ENCODE measurements around the gene TSTD1. TPM values are rescaled to one million over a fixed set of nuclear protein-coding genes. Genes with fewer than 3 reads are reported as not detected.

The TSTD1 gene
- 100 to 1,000 TPM in 4 of 6 donors, 10 to 100 TPM in 2; 56.2 to 170 (median 113) TPM for total RNA-seq

- Histone ChIP-seq H3K9me3 (no peaks in the 10 kb centered on the region), H3K27ac (peak within 1 kb of the TSS; percentile 74 to 88 (median 81)), H3K4me3 (peak within 1 kb of the TSS; percentile 27 to 76 (median 68)), H3K4me1 (peaks cover 11 to 22% (median 15%) of the 10 kb centered on the region in 4 donors), H3K27me3 (no peaks in the 10 kb centered on the region), H3K36me3 (peaks cover 32 to 52% (median 40%) of the 10 kb centered on the region in 4 donors)
- DNase-seq (peak; percentile 87 to 96), ATAC-seq (ENCODE audit: low FRiP score in 2 of 2) (peak; percentile 87 to 95)
- TF ChIP-seq POLR2AphosphoS5 (IDR thresholded peaks at IDR 0.05): peak; percentile 32 to 74
- no peak for TF ChIP-seq CTCF (IDR thresholded peaks at IDR 0.05)
- TF ChIP-seq POLR2A (IDR thresholded peaks at IDR 0.05): peak in 1 of 4 donors; percentile 83
- TF ChIP-seq EP300 (IDR thresholded peaks at IDR 0.05): peak in 1 of 4 donors; percentile 18
- WGBS, 2 donors: 42 to 82% methylated on average over 14 to 47 of the region's 54 CpGs
Measured at GRCh38 chr1:161038523-161039153, at the start of gene TSTD1. TSTD1 (minus strand) TSS chr1:161038964; CDS start chr1:161038889, 75 bp downstream.

- TF ChIP-seq POLR2A (IDR thresholded peaks at IDR 0.05) (no peak), EP300 (IDR thresholded peaks at IDR 0.05) (no peak), CTCF (IDR thresholded peaks at IDR 0.05) (no peak), POLR2AphosphoS5 (IDR thresholded peaks at IDR 0.05) (no peak)
- Histone ChIP-seq H3K4me1 (peaks cover 15 to 63% (median 50%) of the 10 kb centered on the region in 4 donors), H3K9me3 (no peaks in the 10 kb centered on the region), H3K27me3 (no peaks in the 10 kb centered on the region), H3K36me3 (no peaks in the 10 kb centered on the region), H3K4me3 (peak overlapping the region in 1 of 4 donors; percentile 3), H3K27ac (peak overlapping the region in 2 of 4 donors; percentile 52 to 79)
- 53% methylated on average over 4 of the region's 4 CpGs for WGBS, 2 donors
- ATAC-seq (ENCODE audit: low FRiP score in 2 of 2): no peak
- DNase-seq: no peak
Measured at GRCh38 chr1:161086457-161086856, 47.7 kb upstream of the TSTD1 start.

GRCh38 chr1:161085165-161085564 lies 46.4 kb upstream of the TSTD1 start:
- H3K36me3 ChIP-seq: no peaks in the 10 kb centered on the region
- ATAC-seq (ENCODE audit: low FRiP score in 2 of 2) (no peak), DNase-seq (no peak)
- no peaks in the 10 kb centered on the region for H3K27me3 ChIP-seq
- no peak for TF ChIP-seq POLR2AphosphoS5 (IDR thresholded peaks at IDR 0.05)
- TF ChIP-seq CTCF (IDR thresholded peaks at IDR 0.05): no peak
- no peak for TF ChIP-seq POLR2A (IDR thresholded peaks at IDR 0.05)
- TF ChIP-seq EP300 (IDR thresholded peaks at IDR 0.05): no peak
- peak overlapping the region; percentile 42 to 79 (median 76) for H3K27ac ChIP-seq
- H3K9me3 ChIP-seq: no peaks in the 10 kb centered on the region
- peaks cover 15 to 66% (median 51%) of the 10 kb centered on the region in 4 donors for H3K4me1 ChIP-seq
- 51 to 72% methylated on average over 2 of the region's 2 CpGs for WGBS, 2 donors
- no peak overlapping the region for H3K4me3 ChIP-seq

- DNase-seq: no peak
- Histone ChIP-seq H3K9me3 (no peaks in the 10 kb centered on the region), H3K4me3 (no peak overlapping the region), H3K27me3 (no peaks in the 10 kb centered on the region), H3K27ac (peak overlapping the region; percentile 42 to 79 (median 76)), H3K36me3 (no peaks in the 10 kb centered on the region), H3K4me1 (peaks cover 15 to 61% (median 49%) of the 10 kb centered on the region in 4 donors)
- no peak for ATAC-seq (ENCODE audit: low FRiP score in 2 of 2)
- WGBS, 2 donors: 86 to 100% methylated on average over 1 of the region's 1 CpG
- no peak for TF ChIP-seq CTCF (IDR thresholded peaks at IDR 0.05)
- no peak for TF ChIP-seq POLR2A (IDR thresholded peaks at IDR 0.05)
- TF ChIP-seq POLR2AphosphoS5 (IDR thresholded peaks at IDR 0.05): no peak
- no peak for TF ChIP-seq EP300 (IDR thresholded peaks at IDR 0.05)
Measured at GRCh38 chr1:161084597-161084988, 45.8 kb upstream of the TSTD1 start.
